HG03064 (cell line): ENCODE data around the gene FAM200B.
A peak's percentile ranks its signal among the peaks of the same experiment; 100 is the strongest.

Experiments
- ATAC-seq: cut with Tn5 transposase; IDR thresholded peaks from one replicate; pipeline ENCODE4 v1.9.1; 2021; ENCODE audit warnings: low read depth; ENCODE audit not compliant: unreplicated experiment

Gene FAM200B

DNA sequence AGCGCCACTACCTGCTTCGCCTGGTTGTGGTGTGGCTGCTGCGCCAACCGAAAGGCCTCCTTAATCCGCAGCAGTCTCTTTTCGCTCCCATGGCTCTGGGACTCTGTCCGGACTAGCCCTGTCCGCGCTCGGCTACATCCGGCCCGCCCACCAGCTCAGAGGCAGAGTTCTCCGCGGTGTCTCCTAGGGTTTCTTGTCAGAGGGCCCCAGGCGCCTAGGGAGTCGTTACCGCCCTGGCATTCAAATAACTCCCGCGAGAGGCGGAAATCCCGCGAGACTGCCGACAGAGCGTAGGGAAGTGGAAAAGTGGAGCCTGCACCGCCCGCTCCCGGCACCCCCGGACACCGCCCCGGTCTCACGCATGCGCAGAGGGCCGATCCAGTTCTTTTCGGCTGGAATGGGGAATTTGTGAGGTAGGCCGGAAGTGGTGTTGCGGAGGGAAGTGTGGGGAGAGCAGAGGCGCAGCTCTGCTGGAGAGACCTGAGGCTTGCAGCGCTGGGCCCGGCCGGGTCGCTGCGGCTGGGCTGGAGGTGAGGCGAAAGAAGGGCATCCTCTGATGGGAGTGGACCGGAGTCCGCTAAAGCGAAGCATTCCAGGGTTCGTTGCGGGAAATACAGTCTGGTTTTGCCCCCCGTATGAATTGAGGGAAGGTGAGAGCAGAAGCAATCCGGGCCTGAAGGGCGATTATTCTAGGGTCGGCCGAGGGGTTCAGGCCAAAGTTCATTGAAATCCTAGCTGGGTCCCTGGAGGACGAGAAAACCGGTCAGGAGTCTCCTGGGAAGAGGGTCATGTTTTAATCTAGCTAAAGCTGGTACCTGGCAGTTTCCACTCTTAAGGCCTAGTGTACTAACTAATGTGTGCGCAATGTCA, at the start of gene FAM200B:
FAM200B (plus strand) TSS at position 456 of the 870 bp plus-strand sequence. CDS start 5,151 bp downstream, outside the sequence.
- peak; percentile 90 for ATAC-seq

GRCh38 chr4:15636818-15637217, 44.8 kb upstream of the FAM200B start:
- ATAC-seq = no peak

DNA sequence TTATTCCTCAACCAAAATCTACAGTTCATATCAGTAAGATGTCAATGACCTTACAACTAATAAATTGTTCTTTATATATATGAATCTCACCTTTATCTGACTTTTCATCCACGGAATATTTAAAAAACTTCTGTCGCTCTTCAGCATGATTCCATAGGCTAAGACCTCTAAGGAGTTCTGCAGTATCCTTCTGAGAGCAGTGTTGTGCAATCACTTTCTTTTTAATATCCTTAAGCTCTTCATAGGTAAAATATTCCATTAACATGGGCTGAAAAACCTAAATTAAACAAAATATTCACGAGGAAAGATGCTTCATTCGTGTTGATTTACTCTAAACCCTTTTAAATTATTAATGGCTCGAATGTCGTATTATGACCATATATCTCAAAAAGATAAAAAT, 43.2 kb upstream of the FAM200B start:
- ATAC-seq = no peak

GRCh38 chr4:15648600-15648999, 33.0 kb upstream of the FAM200B start:
- ATAC-seq = peak; percentile 39

- peak; percentile 37 for ATAC-seq
Observed at GRCh38 chr4:15649914-15650545, 31.6 kb upstream of the FAM200B start.

DNA sequence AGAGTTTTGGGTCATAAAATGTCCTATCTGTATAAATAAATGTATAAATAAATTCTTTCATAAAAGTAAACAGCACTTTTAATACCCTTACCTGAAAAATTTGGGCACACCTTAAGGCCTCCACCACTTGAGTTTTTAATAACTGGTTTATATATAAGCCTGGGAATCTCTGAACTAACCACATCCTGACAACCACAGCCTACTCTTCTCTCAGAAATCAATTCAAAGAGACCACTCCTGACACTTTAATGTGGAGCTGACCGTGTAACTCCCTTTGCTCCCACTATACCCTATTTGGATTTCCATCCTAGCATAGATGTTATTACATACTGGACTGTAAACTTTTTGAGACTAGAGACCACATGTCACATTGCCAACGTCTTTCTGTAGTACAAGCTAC, 30.0 kb upstream of the FAM200B start:
- ATAC-seq = no peak

DNA sequence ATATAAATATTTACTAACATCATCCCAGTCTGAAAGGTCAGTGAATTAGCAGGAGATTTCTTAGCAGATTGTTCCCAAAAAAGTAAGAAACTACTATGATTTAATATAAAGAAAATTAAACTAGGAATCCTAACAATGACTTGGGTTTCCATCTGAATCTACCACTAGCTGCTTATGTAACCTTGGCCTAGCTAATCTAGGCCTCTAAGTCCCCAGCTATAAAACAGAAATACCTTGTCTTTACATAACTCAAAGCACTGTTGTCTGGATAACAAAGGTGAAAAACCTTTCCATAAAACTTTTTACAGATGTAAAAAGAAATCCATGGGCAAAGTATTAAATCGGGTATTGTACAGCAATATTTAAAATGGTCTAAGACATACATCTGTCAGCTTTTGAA, 29.4 kb upstream of the FAM200B start:
- no peak for ATAC-seq

- no peak for ATAC-seq
Observed at GRCh38 chr4:15652841-15653240, 28.8 kb upstream of the FAM200B start.

DNA sequence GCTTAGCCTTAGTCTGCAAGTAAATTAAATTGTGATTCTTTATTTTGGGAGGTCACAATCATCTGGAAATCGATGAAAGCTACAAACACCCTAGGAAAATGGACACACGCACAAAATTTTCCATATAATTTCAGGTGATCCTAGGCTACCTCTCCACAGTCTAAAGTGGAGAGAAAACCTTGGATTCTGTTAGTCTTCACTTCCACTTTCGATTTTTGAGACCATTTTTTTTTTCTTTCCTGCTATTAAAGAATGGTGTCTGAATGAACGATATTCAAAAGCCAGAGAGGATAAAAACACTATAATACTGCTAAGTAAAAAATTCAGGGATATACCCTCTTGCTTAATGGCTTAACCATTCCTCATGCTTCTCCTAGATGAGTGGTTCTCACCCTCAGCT, 28.2 kb upstream of the FAM200B start:
- no peak for ATAC-seq

DNA sequence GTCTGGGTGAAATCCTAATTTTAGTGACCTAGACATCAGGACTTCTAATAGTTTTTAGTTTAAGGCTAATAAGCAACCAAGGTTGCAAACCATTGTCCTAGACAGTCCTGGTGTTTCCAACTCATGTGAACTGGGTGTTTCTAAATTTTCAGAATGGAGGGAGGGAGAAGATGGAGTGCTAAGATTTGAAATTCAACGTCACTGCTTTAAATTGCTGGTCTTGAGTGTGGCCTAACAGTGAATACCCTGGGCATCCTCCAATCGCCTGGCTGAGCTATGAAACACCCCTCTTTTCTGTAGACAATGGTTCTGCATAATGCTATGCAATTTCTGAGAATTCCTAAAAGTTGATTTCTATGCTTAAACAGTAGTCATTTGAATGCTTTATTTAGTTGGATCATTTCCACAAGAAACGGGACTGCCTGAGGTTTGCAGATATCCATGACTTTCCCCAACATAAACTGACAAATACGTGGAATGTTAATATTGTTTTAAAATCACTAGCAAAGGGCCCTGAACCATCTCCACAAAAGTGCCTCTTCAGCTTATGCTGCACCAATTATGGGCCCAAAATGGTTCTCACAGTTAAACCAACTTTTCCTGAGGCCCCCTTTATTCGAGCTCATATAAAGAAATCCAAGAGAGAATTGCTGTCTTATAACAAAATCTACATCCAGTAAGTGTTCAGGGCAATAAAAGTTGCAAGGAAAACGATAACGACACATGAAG, 27.6 kb upstream of the FAM200B start:
- ATAC-seq = no peak

DNA sequence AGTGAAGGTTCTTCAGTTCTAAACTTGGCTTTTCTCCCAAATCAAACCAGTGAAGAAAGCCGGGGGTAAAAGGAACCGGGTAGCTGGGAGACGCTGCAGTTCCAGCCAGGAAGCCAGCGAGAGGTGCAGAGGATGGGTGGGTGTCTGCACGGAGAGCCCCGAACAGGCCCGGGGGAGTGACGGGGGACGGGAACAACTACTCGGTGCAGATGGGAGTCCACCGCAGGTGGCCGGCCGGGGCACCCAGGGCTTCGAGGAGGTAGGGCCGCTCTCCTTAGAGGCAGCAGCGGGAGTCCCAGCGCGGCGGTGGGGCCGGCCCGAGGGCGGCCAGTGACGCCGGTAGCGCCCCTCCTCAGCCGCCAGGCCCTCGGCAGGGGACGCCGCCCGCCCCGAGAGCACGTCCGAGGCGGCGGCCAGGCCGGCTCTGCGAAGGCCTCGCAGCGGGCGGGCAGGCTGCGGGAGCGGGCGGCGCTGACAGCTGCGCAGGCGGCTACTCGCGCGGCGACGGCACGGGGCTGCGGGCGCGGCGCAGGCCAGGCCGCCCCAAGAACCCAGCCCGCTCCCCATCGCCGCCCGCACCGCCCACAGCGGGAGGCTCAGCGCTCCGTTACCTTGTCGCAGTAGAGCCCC, 26.9 kb upstream of the FAM200B start:
- peak; percentile 43 for ATAC-seq

GRCh38 chr4:15655223-15656037, 26.2 kb upstream of the FAM200B start, which contains the start of gene FBXL5:
TSS of gene FBXL5 (minus strand) at chr4:15655357. CDS start at chr4:15655287, 70 bp downstream.
- peak; percentile 65 for ATAC-seq

DNA sequence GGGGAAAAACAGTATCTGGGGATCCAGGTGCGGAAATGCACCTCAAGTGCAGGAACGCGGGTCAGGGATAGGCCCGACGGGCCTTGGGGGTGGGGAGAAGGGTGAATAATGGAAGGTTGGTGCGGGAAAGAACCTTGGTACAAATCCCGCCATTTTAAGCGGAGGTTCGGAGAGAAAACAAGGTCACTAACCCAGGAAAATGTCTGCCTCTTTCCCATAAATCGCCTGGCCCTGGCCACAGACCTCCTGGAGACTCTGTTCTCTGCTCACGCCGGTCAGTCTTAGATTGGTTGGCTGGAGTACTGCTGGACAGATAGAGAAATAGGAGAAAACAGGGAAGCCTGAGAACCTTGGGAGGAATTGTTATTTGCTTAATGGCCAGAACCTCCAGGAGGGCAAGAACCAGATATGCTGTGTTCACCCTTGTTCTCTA, 25.6 kb upstream of the FAM200B start:
- no peak for ATAC-seq

GRCh38 chr4:15657366-15657765, 24.3 kb upstream of the FAM200B start:
- no peak for ATAC-seq

- no peak for ATAC-seq
Observed at GRCh38 chr4:15658136-15658770, 23.4 kb upstream of the FAM200B start.

DNA sequence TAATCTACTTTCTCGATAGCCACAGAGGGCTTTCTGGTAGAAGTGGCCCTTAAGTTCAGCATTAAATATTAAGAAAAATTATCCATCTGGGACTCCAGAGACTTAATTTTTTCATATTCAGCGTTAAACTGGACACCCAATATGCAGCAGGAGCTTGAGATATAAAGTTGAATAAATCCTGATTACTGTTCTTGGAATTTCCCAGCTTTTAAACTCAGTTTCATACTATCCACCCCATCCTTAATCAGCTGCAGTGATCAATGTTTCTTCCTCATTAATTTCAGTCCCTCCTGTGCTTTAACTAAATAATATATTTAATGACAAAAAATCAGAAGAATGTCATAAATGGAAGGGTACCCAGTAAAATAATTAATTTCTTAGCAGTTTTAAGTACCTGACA, 22.8 kb upstream of the FAM200B start:
- ATAC-seq = no peak

DNA sequence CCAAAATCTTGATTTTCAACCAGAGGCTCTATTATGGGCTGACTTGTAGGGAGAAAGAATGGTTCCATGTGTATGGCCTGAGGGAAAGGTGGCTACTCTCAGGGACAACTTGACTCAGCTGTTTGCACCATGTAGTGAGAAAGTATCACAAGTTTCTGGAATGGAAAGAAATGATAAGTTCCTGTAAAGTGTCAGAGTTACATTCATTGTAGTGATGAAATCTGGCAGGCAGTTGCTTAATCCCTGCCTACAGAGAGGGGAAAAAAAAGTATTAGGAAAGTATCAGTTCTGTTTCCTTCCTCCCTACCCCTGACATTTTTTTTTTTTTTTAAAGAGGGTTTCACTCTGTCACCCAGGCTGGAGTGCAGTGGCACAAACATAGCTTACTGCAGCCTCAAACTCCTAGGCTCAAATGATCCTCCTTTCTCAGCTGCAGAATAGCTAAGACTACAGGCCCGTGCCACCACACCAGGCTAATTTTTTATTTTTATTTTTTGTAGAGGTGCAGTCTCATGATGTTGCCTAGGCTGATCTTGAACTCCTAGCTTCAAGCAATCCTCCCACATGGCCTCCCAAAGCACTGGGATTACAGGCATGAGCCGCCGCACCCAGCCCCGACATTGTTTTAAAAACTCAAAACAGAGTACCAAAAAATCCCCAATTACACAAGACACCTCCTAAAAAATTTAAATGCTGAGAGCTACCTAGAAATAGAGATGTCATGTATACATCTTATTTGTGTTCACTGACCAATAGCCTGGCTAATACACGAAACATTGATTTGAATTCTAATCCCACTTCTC, 21.7 kb upstream of the FAM200B start:
- ATAC-seq = no peak

- no peak for ATAC-seq
Observed at GRCh38 chr4:15665753-15666365, 15.8 kb upstream of the FAM200B start.
